HT-29 (cell line): Measurements from ENCODE around the gene MRTFA. TPM values are rescaled to one million over a fixed set of nuclear protein-coding genes. Genes with fewer than 3 reads are reported as not detected.

ENCODE experiments used
- DNase-seq: peaks from one replicate; pipeline ENCODE4 v3.0.0-alpha.2; 2015; ENCODE audit warnings: low spot score
- total RNA-seq: library from RNA; depleted of rRNA; stranded (reverse); fragments of >200 nt; shearing (Covaris generic); gene quantifications from 2 replicates; pipeline ENCODE4 v1.2.3, GENCODE V29; 2014

Gene MRTFA
- total RNA-seq, 1 experiment from 2014 or later = 26.1 TPM

DNA sequence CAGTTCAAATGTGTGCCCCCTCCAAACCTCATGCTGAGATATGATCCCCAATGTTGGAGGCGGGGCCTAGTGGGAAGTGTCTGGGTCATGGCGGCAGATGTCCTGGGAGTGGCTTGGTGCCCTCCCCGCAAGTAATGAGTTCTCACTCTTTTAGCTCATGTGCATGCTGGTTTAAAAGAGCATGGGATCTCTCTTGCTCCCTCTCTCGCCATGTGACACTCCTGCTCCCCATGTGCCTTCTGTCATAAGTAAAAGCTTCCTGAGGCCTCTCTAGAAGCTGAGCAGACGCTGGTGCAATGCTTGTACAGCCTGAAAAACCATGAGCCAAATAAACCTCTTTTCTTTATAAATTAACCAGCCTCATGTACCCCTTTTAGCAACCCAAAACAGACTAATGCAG is 167.3 kb downstream of the MRTFA start:
- DNase-seq = no peak

- DNase-seq = no peak
These were observed 167.9 kb downstream of the MRTFA start for GRCh38 chr22:40468616-40469015.

DNA sequence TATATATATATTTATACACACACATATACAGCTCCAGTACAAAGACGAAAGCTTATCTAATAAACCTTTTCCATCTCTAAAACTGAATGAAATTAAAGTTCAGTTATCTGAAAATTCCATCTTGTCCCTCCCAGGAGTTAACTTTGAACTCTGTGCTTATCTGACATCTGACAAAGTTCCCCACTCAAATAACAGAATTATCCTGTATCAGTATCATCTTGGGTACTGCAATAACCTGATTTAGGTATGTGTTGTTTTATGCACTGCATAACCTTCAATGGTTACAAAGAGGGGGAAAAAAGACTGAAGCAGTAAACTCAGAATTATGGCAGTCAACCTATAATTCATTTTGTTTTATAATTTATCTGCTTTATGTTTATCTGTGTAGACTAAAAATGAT is 169.5 kb downstream of the MRTFA start:
- no peak for DNase-seq

DNA sequence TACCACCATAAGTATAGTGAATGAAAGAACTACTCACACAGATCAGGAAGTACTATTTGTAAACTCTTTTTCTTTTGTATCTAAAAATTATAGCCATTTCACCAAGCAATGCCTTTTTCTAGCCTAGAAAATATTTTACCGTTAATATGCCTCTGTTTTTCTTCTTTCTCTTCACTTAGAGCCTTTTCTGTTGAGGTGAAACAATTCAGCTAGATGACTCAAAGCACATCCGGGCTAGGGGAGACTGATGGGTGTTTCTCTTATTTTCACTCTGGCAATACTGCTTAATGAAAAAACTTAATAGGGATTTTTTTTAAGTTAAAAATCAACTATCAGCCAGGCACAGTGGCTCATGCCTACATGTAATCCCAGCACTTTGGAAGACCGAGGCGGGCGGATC is 172.8 kb downstream of the MRTFA start:
- DNase-seq = no peak

- no peak for DNase-seq
These were observed 173.4 kb downstream of the MRTFA start for GRCh38 chr22:40463017-40463631.

DNA sequence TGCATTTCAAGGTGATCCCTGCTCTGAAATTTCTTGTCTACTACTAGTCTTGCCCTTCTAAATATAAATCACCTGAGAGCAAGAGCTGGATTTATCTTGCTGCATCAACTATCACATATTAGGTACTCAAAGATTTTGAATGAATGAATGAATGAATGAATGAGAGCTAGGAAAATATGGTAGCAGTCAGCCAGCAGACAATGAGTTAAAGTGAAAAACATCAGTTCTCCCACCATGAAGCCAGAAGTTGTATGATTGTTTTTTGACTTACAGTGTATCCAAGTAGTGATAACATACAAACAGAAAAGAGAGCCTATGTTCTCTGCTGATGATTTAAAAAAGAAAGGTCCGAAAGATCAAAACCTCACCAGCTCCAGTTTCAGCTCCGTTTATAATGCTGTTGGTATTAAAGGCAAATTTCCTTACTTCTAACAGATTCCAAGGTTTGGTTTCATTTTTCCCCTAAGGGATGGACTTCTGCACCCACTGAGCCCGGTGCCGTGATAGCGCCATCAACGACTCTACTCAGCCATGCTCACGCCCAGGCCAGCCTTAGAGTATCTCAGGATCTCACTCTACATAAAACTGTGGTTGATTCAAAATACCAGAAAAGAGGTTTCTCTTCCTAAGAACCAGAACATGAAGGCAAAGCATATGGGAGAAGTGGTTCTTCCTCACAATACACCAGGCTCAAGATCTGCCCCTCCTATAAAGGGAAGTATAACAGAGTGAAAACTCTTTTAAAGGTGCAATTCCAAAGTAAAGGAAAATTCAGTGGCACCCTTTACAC is 174.1 kb downstream of the MRTFA start:
- no peak for DNase-seq

DNA sequence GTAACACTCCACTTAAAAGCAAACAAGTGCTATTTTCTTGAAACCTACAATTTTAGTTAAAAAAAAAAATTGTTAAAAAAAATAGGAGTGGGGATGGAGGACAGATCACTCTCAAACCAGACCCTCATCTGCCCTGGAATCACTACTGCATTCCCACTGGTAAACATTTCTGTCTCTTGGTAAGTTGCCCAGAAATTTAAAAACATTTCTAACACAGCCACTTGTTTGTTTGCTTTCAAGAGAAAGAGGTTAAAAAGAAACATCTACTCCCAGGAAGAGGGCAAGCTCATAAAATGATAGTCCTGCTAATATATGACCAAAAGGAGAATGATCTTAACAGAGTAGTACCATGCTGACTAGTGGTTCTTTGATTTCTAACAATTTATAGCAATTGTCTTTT is 182.8 kb downstream of the MRTFA start:
- DNase-seq = no peak

GRCh38 chr22:40452730-40453487 is 183.6 kb downstream of the MRTFA start:
- DNase-seq = peak; percentile 5

DNA sequence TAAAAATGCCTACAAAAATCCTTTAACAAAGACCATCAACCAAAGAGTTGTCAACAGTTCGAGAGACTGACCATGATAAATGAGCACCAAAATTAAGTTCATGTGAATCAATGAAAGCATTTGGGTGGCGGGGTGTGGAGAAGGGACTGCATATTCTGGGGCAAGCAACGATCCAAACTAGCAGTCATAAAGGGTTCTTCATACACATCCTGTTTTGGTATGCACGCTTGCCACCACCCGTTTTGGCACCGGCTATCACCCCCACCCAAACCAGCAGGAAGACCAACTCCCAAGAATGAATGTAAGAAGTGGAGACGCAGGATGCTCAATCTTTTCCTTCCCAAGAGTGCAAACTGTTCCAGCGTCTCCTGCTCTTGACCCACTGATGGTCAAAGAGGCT is 185.3 kb downstream of the MRTFA start:
- no peak for DNase-seq

DNA sequence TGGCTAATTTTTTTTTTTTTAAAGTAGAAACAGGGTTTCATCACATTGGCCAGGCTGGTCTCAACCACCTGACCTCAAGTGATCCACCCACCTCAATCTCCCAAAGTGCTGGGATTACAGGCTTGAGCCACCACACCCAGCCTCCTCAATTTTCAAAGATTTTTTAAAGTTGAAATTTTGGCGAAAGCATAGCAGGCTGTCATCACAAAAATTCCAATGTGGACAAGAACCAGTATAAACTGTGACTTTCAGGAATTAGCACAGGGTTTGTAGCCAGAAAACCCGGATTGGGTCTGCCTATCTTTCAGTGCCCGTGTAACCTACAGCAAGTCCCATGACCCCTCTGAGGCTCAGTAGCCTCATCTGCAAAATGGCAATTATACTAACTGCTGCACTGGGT is 185.9 kb downstream of the MRTFA start:
- DNase-seq = no peak

GRCh38 chr22:40449676-40450035 is 186.9 kb downstream of the MRTFA start:
- no peak for DNase-seq

GRCh38 chr22:40446203-40446602 is 190.3 kb downstream of the MRTFA start:
- DNase-seq = no peak

- no peak for DNase-seq
These were observed 192.2 kb downstream of the MRTFA start for GRCh38 chr22:40444178-40444831.

GRCh38 chr22:40443732-40444131 is 192.8 kb downstream of the MRTFA start:
- DNase-seq = no peak

- no peak for DNase-seq
These were observed 194.6 kb downstream of the MRTFA start for GRCh38 chr22:40441761-40442390.

GRCh38 chr22:40436505-40437431 is 199.8 kb downstream of the MRTFA start:
- peak; percentile 63 for DNase-seq

- DNase-seq = no peak
These were observed 201.8 kb downstream of the MRTFA start for GRCh38 chr22:40434745-40435144.

GRCh38 chr22:40434106-40434505 is 202.4 kb downstream of the MRTFA start:
- DNase-seq = no peak

DNA sequence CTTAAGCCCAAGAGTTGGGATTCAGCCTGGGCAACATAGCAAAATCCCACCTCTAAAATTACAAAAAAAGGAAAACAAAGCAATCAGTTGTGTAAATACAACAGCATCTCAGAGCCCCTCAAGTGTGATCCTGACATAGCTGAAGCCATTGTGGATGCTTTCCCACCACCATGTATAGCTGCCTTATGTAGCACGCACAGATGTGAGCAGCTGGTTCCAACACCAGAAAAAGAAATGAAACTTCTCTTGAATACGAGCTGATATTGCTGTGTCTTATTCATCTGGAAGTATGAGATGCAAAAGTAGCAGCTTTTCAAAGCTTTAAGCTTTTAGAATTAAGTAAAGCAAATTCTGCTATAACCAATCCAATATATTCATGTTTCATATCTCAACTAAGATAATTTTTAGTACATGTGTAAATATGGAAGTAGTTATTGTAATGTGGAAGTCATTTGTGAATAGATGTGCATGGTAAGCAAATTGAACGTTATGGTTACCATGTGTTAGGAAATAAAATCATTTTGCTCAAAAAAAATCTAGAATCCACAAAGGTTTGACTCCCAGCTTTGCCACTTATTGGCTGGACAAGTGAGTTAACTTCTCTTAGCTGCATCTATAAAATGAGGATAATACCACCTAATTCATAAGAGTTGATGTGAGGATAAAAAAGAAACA is 203.0 kb downstream of the MRTFA start:
- no peak for DNase-seq

DNA sequence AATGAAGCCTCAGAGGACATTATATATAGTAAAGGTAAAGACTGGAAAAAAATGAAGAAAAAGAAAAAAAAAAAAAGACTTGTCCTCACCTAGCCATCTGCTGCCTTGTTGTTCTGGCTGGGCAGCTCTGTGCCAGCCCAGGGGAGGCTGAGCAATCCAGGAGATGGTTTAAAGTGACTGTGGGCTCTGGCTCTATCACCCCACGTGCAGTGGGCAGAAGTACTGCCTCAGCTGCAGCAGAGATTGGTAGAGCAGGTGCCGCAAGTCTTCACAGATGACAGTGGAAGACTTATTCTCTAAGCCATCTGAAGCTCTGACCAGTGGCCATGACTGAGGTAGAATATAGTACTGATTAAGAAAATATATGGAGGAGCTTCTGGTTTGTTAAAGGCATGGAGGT is 203.9 kb downstream of the MRTFA start:
- DNase-seq = no peak
